AG20443 (cell line): ENCODE results near the gene SLC47A1.
"Not testable (repeated sequence)": the region's sequence is repeated elsewhere in the genome, so short reads cannot be mapped to it uniquely, and the experiment has no call there.

Source experiments
- DNase-seq: peaks from one replicate; pipeline ENCODE4 v3.0.0; 2012; ENCODE audit warnings: low spot score, mixed read lengths

Gene SLC47A1

DNA sequence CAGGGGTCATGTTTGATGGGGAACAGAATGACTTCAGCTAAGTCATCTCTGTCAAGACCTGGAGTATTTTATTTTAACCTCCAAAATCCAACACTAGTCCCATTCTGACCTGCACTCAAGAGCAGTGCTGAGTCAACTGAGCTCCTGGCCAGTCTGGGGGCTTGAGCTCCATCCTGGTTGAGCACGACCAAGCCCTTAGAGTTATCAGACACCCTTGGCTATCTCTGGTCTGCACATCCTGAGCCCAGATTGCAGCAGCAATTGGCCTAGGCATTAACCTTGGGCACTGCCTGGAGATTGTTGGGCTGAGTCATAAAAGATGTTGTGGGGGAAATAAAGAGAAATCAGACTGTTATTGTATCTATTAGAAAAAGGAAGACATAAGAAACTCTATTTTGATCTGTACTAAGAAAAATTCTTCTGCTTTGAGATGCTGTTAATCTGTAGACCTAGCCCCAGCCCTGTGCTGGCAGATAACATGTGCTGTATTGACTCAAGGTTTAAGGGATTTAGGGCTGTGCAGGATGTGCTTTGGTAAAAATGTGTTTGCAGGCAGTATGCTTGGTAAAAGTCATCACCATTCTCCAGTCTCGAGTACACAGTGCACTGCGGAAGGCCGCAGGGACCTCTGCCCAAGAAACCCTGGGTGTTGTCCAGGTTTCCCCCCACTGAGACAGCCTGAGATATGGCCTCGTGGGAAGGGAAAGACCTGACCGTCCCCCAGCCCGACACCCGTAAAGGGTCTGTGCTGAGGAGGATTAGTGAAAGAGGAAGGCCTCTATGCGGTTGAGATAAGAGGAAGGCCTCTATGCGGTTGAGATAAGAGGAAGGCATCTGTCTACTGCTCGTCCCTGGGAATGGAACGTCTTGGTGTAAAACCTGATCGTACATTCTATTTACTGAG lies 14.0 kb upstream of the SLC47A1 start:
- DNase-seq, result not testable (repeated sequence)

DNA sequence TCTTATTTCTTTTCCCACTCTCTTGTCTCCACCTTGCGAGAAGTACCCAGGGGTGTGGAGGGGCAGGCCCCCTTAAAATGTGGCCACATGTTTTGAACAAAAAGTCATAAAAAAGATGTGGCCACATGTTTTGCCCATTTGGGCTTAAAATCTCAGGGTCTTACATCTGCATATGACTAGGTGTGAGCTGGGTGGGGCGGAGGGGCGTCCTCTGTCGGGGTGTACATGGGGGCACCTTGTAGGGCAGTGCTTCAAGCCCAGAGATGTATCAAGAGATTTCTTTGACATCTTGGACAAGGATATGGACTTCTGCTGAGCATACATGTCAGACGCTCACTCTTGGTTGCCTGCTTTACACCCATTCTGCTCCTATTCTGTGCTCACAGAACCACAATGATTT lies 13.0 kb upstream of the SLC47A1 start:
- DNase-seq, result no peak

DNA sequence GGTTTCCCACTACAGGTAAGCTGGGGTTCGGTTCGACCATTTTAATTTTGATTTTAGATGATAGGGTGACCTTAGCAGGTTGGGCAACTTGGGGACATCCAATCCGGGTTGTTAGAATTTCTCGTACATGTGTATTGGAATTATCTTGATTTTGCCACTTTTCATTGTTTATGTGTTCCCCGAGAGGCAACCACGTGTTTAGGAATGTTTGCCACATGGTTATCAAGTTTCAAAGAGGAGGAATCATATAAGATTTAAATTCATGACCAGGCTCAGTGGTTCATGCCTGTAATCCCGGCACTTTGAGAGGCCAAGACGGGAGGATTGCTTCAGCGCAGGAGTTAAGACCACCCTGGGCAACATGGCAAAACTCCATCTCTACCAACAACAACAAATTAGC lies 10.0 kb upstream of the SLC47A1 start:
- no peak for DNase-seq

DNA sequence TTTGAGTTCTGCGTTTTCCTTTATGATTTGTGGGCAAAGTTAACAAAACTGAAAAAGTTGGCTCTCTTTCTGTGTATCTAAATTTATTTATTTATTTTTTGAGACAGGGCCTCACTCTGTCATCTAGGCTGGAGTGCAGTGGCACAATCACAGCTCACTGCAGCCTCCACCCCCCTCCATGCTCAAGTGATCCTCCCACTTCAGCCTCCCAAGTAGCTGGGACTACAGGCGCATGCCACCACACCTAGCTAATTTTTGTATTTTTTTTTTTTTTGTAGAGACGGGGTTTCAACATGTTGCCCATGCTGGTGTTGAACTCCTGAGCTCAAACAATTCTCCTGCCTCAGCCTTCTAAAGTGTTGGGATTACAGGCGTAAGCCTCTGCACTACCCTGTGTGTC lies 6.7 kb upstream of the SLC47A1 start:
- DNase-seq, result not testable (repeated sequence)

DNA sequence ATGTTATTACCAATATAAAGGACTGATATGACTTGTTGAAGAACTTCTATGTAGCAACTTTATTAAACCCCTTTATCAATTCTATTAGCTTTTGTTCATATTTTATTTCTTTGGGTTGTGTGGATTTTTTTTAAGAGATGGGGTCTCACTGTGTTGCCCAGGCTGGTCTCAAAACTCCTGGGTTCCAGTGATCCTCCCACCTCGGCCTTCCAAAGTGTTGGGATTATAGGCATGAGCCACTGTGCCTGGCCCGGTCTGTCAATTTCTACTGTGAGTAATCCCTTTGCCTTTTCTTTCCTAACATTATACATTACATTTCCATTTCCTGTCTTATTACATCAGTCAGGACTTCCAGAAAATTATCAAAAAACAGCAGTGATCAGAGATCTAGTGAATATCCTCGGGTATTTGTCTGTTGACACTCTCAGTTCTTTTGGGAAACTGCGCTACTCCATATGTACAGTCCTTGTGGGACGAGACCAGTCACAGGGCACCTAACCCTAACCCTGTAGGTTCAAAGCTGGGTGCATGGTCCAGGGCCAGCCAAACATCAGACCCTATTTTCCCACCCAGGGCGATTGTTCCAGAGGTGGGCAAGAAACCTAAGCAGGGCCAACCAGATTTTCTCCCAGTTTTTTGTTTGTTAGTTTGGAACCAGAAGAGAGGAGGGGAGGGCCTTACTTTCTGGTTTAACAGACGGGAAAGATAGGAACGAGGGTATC lies 1.7 kb upstream of the SLC47A1 start:
- no peak for DNase-seq

DNA sequence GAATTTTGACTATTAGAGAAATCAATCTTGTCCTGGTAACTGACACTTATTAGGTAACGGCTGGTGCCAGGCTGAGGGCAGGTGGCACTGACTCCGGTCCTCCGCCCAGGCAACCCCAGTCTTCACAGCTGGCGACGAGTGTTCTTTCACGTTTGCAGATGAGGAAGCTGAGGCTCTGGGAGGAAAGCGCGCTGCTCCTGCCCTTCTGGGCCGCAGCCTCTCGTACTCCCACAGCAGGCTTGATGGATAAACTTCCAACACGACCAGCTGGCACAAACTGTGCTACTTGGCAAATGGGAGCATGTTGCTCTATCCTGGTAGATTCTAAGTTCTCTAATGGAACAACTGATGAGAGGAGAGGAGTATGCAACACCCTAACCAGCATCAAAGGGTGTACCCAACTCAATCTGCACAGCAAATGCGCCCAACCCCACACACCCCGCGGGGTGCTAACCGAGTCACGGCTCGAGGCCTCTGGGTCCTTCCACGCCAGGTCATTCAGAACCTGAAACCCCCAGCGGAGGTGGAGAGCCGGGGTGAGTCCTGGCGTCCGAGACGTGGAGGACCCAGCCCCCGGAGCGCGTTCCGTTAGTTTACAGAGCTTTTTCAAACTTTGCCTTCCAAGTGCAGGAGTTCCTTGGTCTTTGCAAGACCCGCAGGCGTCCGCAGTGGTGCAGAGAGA lies 477 bp upstream of the SLC47A1 start:
- no peak for DNase-seq

DNA sequence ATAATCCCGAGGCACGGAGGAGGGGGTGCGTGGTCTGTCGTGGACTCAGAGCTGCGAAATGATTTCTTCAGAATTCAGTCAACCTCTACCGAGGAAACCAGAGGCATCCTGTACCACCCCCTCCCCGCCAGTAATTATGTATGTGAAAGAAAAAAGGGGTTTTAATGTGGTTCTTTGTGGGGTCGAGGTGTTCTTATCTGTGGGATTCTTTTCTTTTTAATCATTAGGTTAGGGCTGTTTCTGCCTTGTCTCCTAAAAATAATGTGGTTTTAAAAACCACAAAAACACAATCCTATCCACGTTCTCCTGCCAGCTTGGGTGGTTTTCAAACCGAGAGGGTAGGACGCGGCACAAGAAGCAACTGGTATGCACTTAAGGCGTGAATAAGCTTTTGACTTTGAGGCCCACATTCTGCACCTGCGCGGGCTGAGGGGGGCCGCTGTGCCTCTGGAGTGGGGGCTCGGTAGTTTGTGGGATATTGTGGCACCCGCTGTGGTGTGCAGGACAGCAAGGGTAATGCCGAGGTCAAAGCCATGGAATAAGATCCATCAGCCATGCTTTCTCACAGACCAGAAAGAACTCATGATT lies 1.0 kb downstream of the SLC47A1 start:
- DNase-seq, result no peak

DNA sequence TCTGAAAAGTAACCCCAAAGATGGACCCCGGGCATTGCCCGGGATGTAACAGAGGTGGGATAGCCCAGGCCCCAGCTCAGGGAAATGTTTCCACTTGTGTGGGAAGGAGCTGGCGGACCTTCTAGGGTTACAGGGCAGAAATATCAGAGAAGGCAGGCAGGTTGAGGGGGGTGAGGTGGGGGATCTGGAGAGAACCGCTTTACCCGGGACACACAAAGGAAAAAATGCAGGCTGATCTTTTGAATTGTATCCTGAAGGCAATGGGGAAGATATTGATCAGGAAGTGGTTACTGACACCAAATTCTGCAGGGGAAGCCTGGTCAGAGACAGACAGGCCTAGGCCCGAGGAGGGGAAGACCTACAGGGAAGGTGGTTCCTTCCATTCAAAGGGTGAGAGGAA lies 3.5 kb downstream of the SLC47A1 start:
- DNase-seq, result no peak

DNA sequence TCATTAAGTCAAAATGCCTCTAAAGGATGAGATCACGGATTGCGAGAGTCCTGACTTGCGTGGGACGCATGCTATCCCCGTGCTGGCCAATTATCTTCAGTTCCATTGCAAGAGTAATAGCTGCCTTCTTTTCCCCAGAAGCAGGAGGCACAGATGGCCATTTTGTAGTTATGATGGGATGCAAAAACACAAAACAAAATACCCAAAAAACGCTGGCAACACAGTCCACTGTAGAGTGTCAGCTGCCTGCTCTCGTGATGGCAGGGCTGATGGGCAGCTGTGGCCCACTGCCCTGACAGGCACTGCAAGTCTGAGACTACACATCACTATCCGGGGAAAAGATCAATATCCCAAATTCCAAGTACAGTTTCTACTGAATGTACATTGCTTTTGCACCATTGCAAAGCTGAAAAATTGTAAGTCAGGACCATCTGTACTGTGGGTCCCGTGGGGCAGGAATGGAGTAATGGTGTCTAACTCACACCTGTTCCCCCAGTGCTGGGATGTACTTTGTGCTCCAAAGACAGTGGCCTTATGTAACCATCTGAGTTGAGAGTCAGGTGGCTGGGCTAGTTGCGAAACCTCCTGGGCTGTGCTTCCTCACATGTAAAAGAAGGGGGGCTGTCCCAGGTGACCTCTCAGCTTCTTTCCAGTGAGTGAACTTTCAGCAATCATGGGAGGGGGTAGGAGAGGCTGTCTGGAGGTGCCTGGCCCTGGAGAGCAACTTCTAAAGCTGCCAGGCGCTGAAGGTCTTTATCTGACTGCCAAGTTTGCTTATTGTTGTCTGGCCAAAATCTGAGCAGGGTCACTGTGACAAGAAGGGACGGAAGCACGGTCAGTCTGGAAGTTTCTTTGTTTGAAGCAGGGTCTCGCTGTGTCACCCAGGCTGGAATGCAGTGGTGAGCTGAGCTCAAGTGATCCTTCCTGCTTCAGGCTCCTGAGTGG lies 4.7 kb downstream of the SLC47A1 start:
- DNase-seq, result no peak

DNA sequence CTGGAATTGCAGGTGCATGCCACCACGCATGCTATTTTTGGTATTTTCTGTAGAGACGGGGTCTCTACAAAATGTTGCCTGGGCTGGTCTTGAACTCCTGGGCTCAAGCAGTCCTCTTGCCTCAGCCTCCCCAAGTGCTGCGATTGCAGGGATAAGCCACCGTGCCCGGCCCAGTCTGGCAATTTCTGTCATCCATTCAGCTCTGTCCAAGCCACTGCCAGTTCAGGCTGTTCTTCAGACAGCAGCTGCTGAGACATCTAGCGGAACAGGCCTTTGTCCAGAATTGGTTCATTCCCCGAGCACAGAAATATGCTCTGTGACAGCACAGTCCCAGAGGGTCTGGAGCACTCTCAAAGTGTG lies 5.4 kb downstream of the SLC47A1 start:
- DNase-seq, result no peak

DNA sequence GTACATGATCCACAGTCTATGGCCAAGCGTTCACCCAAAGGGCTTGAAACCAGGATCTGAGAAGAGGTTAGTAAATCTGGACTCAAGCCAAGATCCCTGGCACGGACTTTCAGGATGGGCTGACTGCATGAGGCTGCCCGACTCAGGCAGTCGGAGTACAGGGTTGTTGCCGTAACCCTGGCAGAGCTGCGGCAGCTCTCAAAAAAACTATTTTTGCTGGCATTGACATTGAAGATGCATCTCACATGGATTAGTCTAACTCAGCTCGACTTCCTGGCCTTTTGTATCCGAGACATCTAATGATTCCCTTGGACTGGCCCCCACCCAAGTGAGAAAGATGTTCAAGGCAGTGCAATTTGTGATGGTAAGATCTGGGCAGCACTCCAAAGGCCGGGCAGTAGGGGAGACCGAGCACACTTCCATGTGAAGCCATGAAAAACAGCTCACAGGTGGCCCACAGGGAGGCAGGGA lies 6.2 kb downstream of the SLC47A1 start:
- no peak for DNase-seq

DNA sequence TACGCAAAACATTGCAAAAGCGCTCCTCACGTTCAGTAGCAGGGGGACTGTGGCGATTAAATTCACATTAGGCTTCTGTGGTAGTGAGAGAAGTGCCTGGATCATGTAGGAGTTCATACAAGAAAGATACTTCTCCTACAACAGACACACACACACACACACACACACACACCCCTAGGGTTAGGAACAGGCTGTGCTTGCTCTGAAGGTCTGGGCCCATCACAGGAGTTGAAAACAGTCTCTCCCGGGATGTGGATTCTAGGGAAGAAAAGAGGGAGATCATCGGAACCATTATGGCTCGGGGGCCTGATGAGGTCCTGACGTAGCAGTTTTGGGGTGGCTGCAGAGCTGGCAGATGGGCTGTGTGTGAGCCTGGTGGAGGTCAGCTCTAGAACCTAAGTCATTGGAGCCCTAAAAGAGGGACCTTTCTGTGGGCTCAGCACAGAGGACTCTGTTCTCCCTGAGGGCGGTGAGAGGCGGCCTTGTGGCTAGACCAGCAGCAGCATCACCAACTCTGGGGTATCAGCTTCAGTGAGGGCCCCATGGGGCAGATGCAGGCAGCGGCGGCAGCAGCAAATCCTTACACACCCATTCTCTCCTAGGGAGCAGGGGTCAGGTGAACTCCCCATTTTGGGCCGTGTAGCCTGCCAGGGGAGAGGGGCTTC lies 7.2 kb downstream of the SLC47A1 start:
- DNase-seq, result no peak

DNA sequence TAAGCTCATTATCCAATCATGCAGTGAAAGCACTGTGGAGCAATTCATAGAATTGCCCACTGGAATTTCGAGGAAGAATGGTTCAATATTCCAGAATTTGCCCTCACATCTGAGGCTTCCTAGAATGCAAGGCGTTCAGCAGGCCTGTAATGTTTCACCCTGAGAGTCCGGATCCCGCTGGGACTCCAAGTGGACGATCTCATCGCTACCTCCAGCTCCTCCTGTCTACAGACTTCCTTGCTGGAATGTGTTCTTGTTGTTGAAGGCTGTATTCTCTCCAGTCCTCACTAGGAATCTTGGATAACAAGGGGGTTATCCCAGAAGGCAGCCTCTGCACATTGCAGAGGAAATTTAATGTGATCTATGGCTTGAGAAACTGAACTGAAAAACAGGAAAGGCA lies 7.8 kb downstream of the SLC47A1 start:
- DNase-seq, result no peak

DNA sequence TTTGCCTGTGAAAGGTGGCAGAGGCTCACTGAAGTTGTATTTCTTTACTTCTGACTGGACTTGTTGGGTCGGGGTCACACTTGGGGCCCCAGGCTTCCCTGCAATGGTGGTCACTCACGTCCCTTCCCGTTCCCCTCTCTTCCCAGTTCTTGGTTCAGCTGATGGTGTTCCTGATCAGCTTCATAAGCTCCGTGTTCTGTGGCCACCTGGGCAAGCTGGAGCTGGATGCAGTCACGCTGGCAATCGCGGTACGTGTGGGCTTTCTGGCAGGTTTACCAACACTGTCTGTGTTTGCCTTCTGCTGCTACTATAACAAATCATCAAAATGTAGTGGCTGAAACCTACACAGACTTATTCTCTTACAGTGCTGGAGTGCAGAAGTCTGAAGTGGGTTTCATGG lies 8.6 kb downstream of the SLC47A1 start:
- no peak for DNase-seq

DNA sequence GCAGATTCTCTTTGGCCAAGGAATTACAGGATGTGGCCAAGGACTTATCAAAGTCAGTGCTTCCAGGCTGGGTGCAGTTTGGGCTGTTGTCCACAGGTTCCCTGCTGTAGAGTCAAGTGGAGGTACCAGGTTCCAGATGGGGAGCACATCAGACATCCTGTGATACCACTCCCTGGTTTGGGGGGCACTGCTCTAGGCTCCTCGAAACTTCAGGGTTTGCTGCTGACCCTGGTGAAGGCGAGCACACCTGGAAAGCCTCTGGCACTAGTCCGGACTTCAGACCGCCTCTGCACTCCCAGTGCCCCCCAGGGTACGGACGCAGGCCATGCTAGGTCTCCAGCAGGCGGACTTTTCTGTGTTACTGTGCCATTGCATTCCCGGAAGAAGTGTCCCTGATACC lies 10.7 kb downstream of the SLC47A1 start:
- no peak for DNase-seq

DNA sequence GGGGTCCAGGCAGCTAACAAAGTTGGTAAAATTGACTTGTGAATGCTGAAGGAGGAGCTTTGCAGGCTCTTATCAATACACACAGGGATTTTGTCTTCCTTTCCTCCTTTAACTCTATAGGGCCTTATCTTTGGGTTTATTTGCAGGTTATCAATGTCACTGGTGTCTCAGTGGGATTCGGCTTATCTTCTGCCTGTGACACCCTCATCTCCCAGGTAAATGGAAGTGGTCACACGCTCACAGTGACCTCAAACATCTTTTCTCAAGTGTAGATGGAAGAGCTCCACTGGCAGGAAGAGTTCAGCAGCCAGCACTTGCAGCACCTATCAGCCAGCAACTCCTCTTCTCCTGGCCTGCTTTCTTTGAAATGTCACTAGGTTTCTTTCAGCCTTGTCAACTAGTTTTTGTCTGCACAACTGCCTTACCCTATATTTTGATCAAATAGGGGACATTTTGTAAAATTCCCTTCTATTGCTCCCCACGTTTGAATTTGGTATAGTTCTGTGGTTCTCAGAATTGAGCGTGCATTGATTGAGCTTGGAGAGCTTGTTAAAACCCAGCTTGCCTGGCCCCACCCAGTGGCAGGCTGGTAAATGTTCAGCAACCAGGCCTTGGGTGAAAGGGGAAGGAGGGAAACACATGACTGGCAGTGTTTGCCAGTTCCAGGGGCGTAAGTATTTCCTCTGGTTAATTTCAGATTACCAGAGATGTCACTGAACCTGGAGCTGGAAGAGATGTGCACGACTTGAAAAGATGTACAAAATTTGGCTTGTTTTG lies 12.8 kb downstream of the SLC47A1 start:
- no peak for DNase-seq

DNA sequence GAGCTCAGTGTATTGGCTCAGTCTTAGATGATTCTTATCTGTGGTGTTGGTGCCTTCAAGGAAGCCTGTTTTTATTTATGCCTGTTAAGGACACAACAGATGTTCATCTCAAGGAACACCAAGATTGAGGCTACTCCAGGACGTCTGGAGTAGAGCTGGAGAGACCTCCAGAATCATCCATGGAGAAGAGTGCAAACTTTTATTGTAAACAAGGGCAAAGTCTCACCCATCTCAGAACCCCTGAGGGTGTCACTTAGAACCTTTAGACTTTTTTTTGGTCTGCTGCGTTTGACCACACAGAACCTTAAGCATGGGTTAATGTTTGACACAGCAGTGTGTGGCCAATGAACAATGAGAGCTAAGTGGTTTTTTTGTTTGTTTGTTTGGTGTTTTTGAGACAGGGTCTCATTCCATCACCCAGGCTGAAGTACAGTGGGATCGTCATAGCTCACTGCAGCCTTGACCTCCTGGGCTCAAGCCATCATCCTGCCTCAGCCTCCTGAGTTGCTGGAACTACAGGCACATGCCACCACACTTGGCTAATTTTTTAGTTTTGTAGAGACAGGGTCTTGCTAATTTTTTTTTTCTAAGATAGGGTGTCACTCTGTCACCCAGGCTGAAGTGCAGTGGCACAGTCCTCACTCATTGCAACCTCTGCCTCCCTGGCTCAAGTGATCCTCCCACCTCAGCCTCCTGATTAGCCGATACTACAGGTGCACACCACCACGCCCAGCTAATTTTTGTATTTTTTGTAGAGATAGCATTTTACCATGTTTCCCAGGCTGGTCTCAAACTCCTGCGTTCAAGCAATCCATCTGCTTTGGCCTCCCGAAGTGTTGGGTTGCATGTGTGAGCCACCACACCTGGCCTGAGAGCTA lies 16.3 kb downstream of the SLC47A1 start:
- no peak for DNase-seq

DNA sequence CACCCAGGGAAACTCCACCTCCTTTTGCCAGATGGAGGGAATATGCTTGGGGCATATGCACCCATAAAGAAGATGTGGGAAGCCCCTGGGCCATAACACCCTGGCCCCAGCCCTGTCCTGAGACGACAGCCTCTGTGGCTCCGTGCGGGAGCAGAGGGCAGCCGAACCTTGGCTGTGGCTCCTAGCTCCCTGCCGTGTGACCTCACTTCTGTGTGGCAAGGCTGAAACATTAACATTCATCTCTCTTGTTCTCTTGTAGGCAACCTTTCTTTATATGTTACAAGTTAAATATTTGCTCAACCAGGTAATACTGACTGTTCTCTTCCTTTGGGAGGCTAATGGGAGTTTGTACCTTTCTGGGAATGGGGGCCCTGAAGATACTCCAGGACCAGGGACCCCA lies 17.5 kb downstream of the SLC47A1 start:
- no peak for DNase-seq

DNA sequence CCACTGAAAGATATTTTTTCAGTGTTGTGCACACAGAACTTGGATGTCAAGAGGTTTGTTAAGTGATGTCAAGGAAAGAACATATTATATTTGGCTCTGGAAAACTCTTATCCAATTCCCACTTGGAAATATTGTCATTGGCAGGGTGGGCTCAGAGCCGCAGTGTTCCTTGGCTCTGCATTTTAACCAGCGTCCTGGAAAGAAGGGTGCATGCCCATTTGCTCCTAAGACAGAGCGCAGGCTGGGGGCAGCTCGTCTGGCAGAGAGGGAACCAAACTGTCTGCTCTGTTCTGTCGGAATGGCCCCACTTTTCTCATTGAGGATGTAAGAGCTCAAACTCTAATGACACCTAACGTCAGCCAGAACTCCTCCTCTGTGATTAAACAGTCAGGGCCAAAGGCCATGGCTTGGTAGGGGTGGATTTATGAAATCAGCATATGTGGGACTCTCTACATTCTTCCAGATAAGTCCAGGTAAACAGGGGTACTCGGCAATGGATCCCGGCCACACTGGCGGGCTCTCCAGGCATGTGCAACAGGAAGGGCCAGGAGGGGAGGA lies 18.0 kb downstream of the SLC47A1 start:
- no peak for DNase-seq
